ENCODE measurements around the gene CYP27A1. TPM values are rescaled to one million over a fixed set of nuclear protein-coding genes. Genes with fewer than 3 reads are reported as not detected.
A peak's percentile ranks its signal among the peaks of the same experiment; 100 is the strongest.
"Not testable (repeated sequence)": the region's sequence is repeated elsewhere in the genome, so short reads cannot be mapped to it uniquely, and the experiment has no call there.

The CYP27A1 gene
- total and polyA plus RNA-seq, 4 donors = 10.3 to 49.0 (median 15.3) TPM

DNA sequence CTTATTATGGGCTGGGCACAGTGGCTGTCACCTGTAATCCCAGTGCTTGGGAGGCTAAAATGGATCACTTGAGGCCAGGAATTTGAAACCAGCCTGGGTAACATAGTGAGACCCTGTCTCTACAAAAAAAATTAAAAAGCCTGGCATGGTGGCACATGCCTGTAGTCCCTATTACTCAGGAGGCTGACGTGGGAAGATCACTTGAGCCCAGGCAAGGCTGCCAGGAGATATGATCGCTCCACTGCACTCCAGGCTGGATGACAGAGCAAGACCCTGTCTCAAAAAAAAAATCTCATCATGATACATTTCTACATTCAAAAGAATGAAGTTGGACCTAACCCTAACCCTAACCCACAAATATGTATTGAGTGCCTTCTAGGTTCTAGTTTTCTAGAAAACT, 20.2 kb upstream of the CYP27A1 start:
- H3K9me3 ChIP-seq (ENCODE audit: control insufficient read depth, insufficient read depth, low read length) = no peaks in the 10 kb centered on the region
- H3K27ac ChIP-seq (ENCODE audit: low read depth, low read length) = no peak overlapping the region
- WGBS (ENCODE audit: insufficient coverage) = 82% methylated on average over 2 of the region's 2 CpGs
- H3K36me3 ChIP-seq (ENCODE audit: control insufficient read depth, insufficient read depth, low read length) = no peaks in the 10 kb centered on the region
- no peaks in the 10 kb centered on the region for H3K4me1 ChIP-seq (ENCODE audit: control insufficient read depth, insufficient read depth, low read length)
- DNase-seq (ENCODE audit: low read depth in 4 of 6, low spot score in 6 of 6) = no peak
- no peaks in the 10 kb centered on the region for H3K27me3 ChIP-seq (ENCODE audit: control insufficient read depth, insufficient read depth, low read length)
- no peak overlapping the region for H3K4me3 ChIP-seq (ENCODE audit: low read depth, low read length)

DNA sequence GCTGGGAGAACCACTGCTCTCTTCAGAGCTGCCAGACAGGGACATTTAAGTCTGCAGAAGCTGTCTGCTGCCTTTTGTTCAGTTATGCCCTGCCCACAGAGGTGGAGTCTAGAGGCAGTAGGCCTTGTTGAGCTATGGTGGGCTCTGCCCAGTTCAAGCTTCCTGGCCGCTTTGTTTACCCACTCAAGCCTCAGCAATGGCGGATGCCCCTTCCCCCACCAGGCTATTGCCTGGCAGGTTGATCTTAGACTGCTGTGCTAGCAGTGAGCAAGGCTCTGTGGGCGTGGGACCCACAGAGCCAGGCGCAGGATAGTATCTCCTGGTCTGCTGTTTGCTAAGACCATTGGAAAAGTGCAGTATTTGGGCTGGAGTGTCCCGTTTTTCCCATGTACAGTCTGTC, 9.2 kb upstream of the CYP27A1 start:
- not testable (repeated sequence) for H3K4me1 ChIP-seq (ENCODE audit: control insufficient read depth, insufficient read depth, low read length); H3K36me3 ChIP-seq (ENCODE audit: control insufficient read depth, insufficient read depth, low read length); H3K9me3 ChIP-seq (ENCODE audit: control insufficient read depth, insufficient read depth, low read length); H3K4me3 ChIP-seq (ENCODE audit: low read depth, low read length); H3K27ac ChIP-seq (ENCODE audit: low read depth, low read length); DNase-seq (ENCODE audit: low read depth in 4 of 6, low spot score in 6 of 6); H3K27me3 ChIP-seq (ENCODE audit: control insufficient read depth, insufficient read depth, low read length)
- 85% methylated on average over 5 of the region's 5 CpGs for WGBS (ENCODE audit: insufficient coverage)

DNA sequence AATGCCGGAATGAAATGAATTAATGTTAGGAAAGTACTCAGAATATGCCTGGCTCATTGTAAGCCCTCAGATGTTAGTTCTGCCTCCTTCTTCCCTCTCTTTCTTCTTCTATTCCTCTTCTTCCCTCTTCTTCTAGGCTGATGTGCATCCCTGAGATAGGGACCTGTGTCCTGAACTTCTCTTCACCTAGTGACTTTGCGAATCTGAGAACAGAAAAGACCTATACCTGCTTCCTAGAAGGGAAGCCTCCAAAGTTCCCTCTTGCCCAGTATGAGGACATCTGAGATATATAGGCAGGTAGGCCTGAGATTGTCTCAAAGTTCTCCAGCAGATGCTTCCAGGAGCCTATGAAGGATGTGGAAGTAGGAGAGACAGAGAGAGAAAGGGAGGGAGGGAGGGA, 8.1 kb upstream of the CYP27A1 start:
- H3K27ac ChIP-seq (ENCODE audit: low read depth, low read length) = no peak overlapping the region
- WGBS (ENCODE audit: insufficient coverage) = no CpG with 5 or more reads among the region's 2 CpGs
- no peaks in the 10 kb centered on the region for H3K9me3 ChIP-seq (ENCODE audit: control insufficient read depth, insufficient read depth, low read length)
- no peak for DNase-seq (ENCODE audit: low read depth in 4 of 6, low spot score in 6 of 6)
- H3K4me1 ChIP-seq (ENCODE audit: control insufficient read depth, insufficient read depth, low read length) = no peaks in the 10 kb centered on the region
- H3K4me3 ChIP-seq (ENCODE audit: low read depth, low read length) = no peak overlapping the region
- no peaks in the 10 kb centered on the region for H3K27me3 ChIP-seq (ENCODE audit: control insufficient read depth, insufficient read depth, low read length)
- no peaks in the 10 kb centered on the region for H3K36me3 ChIP-seq (ENCODE audit: control insufficient read depth, insufficient read depth, low read length)

DNA sequence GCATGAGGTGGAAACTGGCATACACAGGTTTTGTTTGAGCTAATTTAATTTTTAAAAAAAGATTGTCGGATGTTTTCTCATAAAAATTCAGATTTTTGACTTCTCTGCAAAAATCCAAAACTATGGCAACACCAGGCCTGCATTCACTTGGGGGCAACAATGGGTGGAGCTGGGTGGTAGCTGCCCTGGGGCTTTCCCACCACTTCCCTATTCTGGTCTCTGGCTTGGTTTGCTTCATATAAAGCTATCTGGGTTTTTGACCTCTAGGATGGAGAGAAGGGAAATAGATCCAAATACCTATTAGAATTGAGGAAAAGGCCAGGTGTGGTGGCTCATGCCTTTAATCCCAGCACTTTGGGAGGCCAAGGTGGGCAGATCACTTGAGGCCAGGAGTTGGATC, 5.5 kb upstream of the CYP27A1 start:
- H3K4me1 ChIP-seq (ENCODE audit: control insufficient read depth, insufficient read depth, low read length) = peaks cover 2% of the 10 kb centered on the region
- H3K27ac ChIP-seq (ENCODE audit: low read depth, low read length) = no peak overlapping the region
- H3K36me3 ChIP-seq (ENCODE audit: control insufficient read depth, insufficient read depth, low read length) = no peaks in the 10 kb centered on the region
- WGBS (ENCODE audit: insufficient coverage) = no CpG with 5 or more reads among the region's 1 CpG
- H3K4me3 ChIP-seq (ENCODE audit: low read depth, low read length) = no peak overlapping the region
- H3K27me3 ChIP-seq (ENCODE audit: control insufficient read depth, insufficient read depth, low read length) = peaks cover 1% of the 10 kb centered on the region
- H3K9me3 ChIP-seq (ENCODE audit: control insufficient read depth, insufficient read depth, low read length) = no peaks in the 10 kb centered on the region
- no peak for DNase-seq (ENCODE audit: low read depth in 4 of 6, low spot score in 6 of 6)

DNA sequence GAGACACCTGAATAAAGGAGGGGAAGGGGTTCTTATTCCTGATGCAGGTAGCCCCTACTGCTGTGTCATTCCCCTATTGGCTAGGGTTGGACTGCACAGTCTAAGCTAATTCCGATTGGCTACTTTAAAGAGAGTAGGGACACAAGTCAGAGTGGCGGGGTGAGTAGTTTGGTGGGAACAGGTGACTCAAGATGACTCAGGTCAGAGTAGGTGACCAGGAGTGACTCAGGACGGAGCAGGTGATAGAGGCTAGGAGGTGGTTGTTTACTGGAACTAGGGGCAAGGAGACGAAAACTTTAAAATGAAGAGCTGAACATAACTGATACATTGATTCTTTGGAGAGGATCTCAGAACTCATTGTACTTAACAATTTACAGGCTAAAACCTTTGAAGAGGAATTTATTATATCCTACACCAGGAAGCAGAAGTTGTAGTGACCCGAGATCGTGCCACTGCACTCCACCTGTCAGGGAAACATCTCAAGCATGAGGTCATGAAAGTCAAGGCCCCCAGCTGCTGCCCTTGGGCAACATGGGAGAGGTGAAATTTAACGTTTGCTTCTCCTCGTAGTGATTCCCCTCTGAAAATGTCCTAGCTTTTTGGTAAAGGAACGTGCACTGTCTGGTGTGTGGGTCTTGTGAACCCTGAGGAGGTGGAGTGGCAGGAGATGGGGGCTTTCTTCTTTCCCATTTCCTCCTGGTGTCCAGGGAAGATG, 4.5 kb upstream of the CYP27A1 start:
- peaks cover 6% of the 10 kb centered on the region for H3K27me3 ChIP-seq (ENCODE audit: control insufficient read depth, insufficient read depth, low read length)
- no peak for DNase-seq (ENCODE audit: low read depth in 4 of 6, low spot score in 6 of 6)
- WGBS (ENCODE audit: insufficient coverage) = 91% methylated on average over 6 of the region's 9 CpGs

DNA sequence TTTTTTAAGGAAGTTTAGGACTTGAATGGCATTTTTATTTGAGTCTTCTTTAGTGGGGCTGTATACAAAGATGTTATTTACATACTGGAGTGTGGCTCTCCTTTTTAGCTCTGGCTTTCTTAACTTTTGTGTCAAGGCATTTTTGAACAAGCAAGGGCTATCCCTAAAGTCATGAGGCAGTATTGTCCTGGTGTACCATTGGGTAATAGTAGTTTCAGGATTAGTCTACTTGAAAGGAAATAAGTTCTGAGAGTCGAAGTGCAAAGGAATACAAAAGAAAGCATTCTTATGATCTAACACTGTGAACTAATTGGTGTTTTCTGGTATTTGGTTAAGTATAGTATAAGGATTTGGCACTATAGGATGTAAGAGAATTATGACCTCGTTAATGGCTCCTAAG, 1.9 kb upstream of the CYP27A1 start:
- WGBS (ENCODE audit: insufficient coverage) = no CpG with 5 or more reads among the region's 2 CpGs
- Histone ChIP-seq H3K4me3 (ENCODE audit: low read depth, low read length) (no peak overlapping the region), H3K27ac (ENCODE audit: low read depth, low read length) (no peak overlapping the region), H3K4me1 (ENCODE audit: control insufficient read depth, insufficient read depth, low read length) (peaks cover 13% of the 10 kb centered on the region), H3K9me3 (ENCODE audit: control insufficient read depth, insufficient read depth, low read length) (no peaks in the 10 kb centered on the region), H3K27me3 (ENCODE audit: control insufficient read depth, insufficient read depth, low read length) (peaks cover 6% of the 10 kb centered on the region), H3K36me3 (ENCODE audit: control insufficient read depth, insufficient read depth, low read length) (no peaks in the 10 kb centered on the region)
- DNase-seq (ENCODE audit: low read depth in 4 of 6, low spot score in 6 of 6) = no peak

More for the DNA sequence above, 4.5 kb upstream of the CYP27A1 start:
- H3K9me3 ChIP-seq (ENCODE audit: control insufficient read depth, insufficient read depth, low read length) = no peaks in the 10 kb centered on the region
- peaks cover 12% of the 10 kb centered on the region for H3K4me1 ChIP-seq (ENCODE audit: control insufficient read depth, insufficient read depth, low read length)
- H3K4me3 ChIP-seq (ENCODE audit: low read depth, low read length) = no peak overlapping the region
- H3K27ac ChIP-seq (ENCODE audit: low read depth, low read length) = no peak overlapping the region
- H3K36me3 ChIP-seq (ENCODE audit: control insufficient read depth, insufficient read depth, low read length) = no peaks in the 10 kb centered on the region

GRCh38 chr2:218780851-218781690, 876 bp upstream of the CYP27A1 start:
- H3K27me3 ChIP-seq (ENCODE audit: control insufficient read depth, insufficient read depth, low read length) = peaks cover 6% of the 10 kb centered on the region
- peak in 1 of 6 donors; percentile 18 for DNase-seq (ENCODE audit: low read depth in 4 of 6, low spot score in 6 of 6)
- H3K36me3 ChIP-seq (ENCODE audit: control insufficient read depth, insufficient read depth, low read length) = no peaks in the 10 kb centered on the region
- H3K27ac ChIP-seq (ENCODE audit: low read depth, low read length) = peak overlapping the region; percentile 88
- H3K4me1 ChIP-seq (ENCODE audit: control insufficient read depth, insufficient read depth, low read length) = peaks cover 13% of the 10 kb centered on the region
- 59% methylated on average over 5 of the region's 15 CpGs for WGBS (ENCODE audit: insufficient coverage)
- H3K9me3 ChIP-seq (ENCODE audit: control insufficient read depth, insufficient read depth, low read length) = no peaks in the 10 kb centered on the region
- peak overlapping the region; percentile 71 for H3K4me3 ChIP-seq (ENCODE audit: low read depth, low read length)

DNA sequence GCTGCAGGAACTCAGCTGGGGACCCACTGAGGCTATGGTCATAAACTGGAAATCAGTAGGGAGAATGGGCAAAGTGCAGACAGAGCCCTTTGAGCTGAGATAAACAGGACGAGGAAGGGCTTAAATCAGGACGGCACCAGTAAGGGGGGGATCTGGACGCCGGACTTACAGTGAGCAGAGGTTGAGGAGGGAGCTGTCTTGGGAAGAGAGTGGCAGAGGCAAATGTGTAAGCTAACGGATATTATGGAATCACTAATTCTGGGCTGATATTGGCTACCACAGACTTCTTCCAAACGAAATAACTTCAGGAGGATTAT, 539 bp downstream of the CYP27A1 start:
- Histone ChIP-seq H3K4me1 (ENCODE audit: control insufficient read depth, insufficient read depth, low read length) (peaks cover 13% of the 10 kb centered on the region), H3K9me3 (ENCODE audit: control insufficient read depth, insufficient read depth, low read length) (no peaks in the 10 kb centered on the region), H3K36me3 (ENCODE audit: control insufficient read depth, insufficient read depth, low read length) (no peaks in the 10 kb centered on the region), H3K27me3 (ENCODE audit: control insufficient read depth, insufficient read depth, low read length) (peaks cover 6% of the 10 kb centered on the region), H3K27ac (ENCODE audit: low read depth, low read length) (peak overlapping the region; percentile 74), H3K4me3 (ENCODE audit: low read depth, low read length) (peak overlapping the region; percentile 71)
- no peak for DNase-seq (ENCODE audit: low read depth in 4 of 6, low spot score in 6 of 6)
- WGBS (ENCODE audit: insufficient coverage) = 4% methylated on average over 4 of the region's 6 CpGs

- WGBS (ENCODE audit: insufficient coverage) = 93% methylated on average over 4 of the region's 4 CpGs
- H3K4me1 ChIP-seq (ENCODE audit: control insufficient read depth, insufficient read depth, low read length) = peaks cover 13% of the 10 kb centered on the region
- H3K36me3 ChIP-seq (ENCODE audit: control insufficient read depth, insufficient read depth, low read length) = no peaks in the 10 kb centered on the region
- no peak overlapping the region for H3K27ac ChIP-seq (ENCODE audit: low read depth, low read length)
- no peaks in the 10 kb centered on the region for H3K9me3 ChIP-seq (ENCODE audit: control insufficient read depth, insufficient read depth, low read length)
- peaks cover 6% of the 10 kb centered on the region for H3K27me3 ChIP-seq (ENCODE audit: control insufficient read depth, insufficient read depth, low read length)
- no peak overlapping the region for H3K4me3 ChIP-seq (ENCODE audit: low read depth, low read length)
- DNase-seq (ENCODE audit: low read depth in 4 of 6, low spot score in 6 of 6) = no peak
These were observed 1.7 kb downstream of the CYP27A1 start for GRCh38 chr2:218783688-218784087.

- Histone ChIP-seq H3K4me3 (ENCODE audit: low read depth, low read length) (no peak overlapping the region), H3K4me1 (ENCODE audit: control insufficient read depth, insufficient read depth, low read length) (peaks cover 13% of the 10 kb centered on the region)
These were observed 3.2 kb downstream of the CYP27A1 start for GRCh38 chr2:218785103-218785502.

More at GRCh38 chr2:218785103-218785502, 3.2 kb downstream of the CYP27A1 start:
- Histone ChIP-seq H3K27me3 (ENCODE audit: control insufficient read depth, insufficient read depth, low read length) (peaks cover 6% of the 10 kb centered on the region), H3K9me3 (ENCODE audit: control insufficient read depth, insufficient read depth, low read length) (no peaks in the 10 kb centered on the region), H3K36me3 (ENCODE audit: control insufficient read depth, insufficient read depth, low read length) (no peaks in the 10 kb centered on the region), H3K27ac (ENCODE audit: low read depth, low read length) (no peak overlapping the region)
- WGBS (ENCODE audit: insufficient coverage) = no CpG with 5 or more reads among the region's 1 CpG
- no peak for DNase-seq (ENCODE audit: low read depth in 4 of 6, low spot score in 6 of 6)
